ENCODE data around the gene CLEC4G.

Gene CLEC4G

GRCh38 chr19:7690779-7691258 lies 41.1 kb downstream of the CLEC4G start:
- DNase-seq: no peak

DNA sequence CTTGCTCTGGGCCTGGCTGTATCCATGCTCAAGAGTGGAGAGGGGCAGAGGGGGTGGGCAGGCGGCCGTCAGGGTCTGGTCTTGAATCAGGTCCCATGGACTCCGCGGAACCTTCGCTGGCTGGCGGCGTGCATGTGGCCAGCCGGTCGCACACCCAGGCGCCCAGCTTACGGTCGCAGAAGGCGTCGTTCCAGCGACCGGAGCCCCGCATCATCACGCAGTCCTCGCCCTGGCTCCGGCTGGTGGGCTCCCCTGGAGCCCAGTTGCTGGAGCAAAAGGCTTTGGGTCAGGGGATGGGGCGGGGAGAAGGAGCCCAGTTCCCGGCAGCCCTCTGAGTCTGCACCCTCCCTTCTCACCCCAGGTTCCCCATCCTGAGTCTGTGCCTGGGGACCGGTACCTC lies 42.7 kb downstream of the CLEC4G start:
- no peak for DNase-seq

DNA sequence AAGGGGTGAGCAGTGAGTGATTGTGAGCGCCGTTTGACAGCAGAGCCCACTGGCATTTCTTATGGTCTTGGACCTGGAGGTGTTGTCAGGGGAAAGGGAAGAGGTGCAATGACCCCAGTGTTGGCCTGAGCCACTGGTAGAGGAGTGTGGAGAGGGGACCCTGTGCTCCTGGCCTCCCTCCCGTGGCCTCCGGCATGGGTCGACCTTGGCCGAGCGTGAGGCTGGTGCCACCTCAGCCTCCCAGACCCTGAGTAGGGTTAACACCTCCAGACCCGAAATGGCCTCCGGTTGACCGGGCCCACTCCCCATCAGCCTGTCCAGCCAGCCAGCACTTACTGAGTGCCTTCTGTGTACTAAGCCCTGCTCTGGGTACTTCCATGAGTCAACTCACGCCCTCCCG lies 44.7 kb downstream of the CLEC4G start:
- DNase-seq: no peak

GRCh38 chr19:7685546-7686445 lies 46.1 kb downstream of the CLEC4G start:
- no peak for DNase-seq

GRCh38 chr19:7682175-7682855 lies 49.6 kb downstream of the CLEC4G start:
- DNase-seq: no peak

- peak; percentile 39 for DNase-seq
These were observed 50.4 kb downstream of the CLEC4G start for GRCh38 chr19:7681340-7682174.

GRCh38 chr19:7680606-7681339 lies 51.1 kb downstream of the CLEC4G start, which contains the start of gene TRAPPC5:
TRAPPC5 (plus strand) TSS chr19:7680833; CDS start chr19:7682254, 1,421 bp downstream.
- peak; percentile 93 for DNase-seq

GRCh38 chr19:7679771-7680605 lies 51.9 kb downstream of the CLEC4G start:
- no peak for DNase-seq

DNA sequence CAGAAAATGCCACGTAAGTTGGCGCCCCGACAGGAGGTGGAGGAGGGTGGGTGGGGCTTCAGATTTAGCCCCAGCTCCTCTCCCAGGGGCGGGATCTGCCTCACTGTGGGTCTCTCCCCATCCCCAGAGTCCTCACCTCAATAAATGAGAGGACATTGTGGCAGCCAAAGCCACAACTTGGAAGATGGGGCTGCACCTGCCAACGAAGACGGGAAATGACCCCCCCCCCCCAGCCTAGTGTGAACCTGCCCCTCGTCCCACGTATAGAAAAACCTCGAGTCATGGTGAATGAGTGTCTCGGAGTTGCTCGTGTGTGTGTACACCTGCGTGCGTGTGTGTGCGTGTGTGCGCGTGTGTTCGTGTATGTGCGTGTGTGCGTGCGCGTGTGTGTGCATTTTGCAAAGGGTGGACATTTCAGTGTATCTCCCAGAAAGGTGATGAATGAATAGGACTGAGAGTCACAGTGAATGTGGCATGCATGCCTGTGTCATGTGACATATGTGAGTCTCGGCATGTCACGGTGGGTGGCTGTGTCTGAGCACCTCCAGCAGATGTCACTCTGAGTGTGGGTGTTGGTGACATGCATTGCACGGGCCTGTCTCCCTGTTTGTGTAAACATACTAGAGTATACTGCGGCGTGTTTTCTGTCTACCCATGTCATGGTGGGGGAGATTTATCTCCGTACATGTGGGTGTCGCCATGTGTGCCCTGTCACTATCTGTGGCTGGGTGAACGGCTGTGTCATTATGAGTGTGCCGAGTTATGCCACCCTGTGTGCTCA lies 52.7 kb downstream of the CLEC4G start:
- peak; percentile 58 for DNase-seq
